Activated naive CD4-positive, alpha-beta T cell treated with anti-CD3 and anti-CD28 coated beads, Interleukin-2, amount 50 U/mL, for 24 hours (primary cell): Measurements from ENCODE around the gene OPA3.

ENCODE experiments used
- H3K27ac Mint-ChIP-seq: one replicate; pipeline ENCODE4 v1.8.0; 2021; ENCODE audit warnings: mild to moderate bottlenecking, mixed read lengths
- H3K27me3 Mint-ChIP-seq: one replicate; pipeline ENCODE4 v1.8.0; 2021; ENCODE audit warnings: mixed read lengths
- H3K36me3 Mint-ChIP-seq: one replicate; pipeline ENCODE4 v1.8.0; 2021; ENCODE audit warnings: mixed read lengths
- H3K4me1 Mint-ChIP-seq: one replicate; pipeline ENCODE4 v1.8.0; 2021; ENCODE audit warnings: mixed read lengths
- H3K4me3 Mint-ChIP-seq: one replicate; pipeline ENCODE4 v1.8.0; 2021; ENCODE audit warnings: mild to moderate bottlenecking, mixed read lengths
- H3K9me3 Mint-ChIP-seq: one replicate; pipeline ENCODE4 v1.8.0; 2021; ENCODE audit warnings: mixed read lengths

OPA3 gene

GRCh38 chr19:45607071-45608029, 22.7 kb upstream of the OPA3 start:
- peaks cover 14% of the 10 kb centered on the region for H3K36me3 Mint-ChIP-seq
- peaks cover 5% of the 10 kb centered on the region for H3K9me3 Mint-ChIP-seq
- H3K27ac Mint-ChIP-seq, result peak overlapping the region; percentile 77
- H3K4me1 Mint-ChIP-seq, result peaks cover 10% of the 10 kb centered on the region
- H3K4me3 Mint-ChIP-seq, result peak overlapping the region; percentile 30
- H3K27me3 Mint-ChIP-seq, result peaks cover 11% of the 10 kb centered on the region

- no peak within 1 kb of the TSS for H3K4me3 Mint-ChIP-seq
- peak within 1 kb of the TSS; percentile 4 for H3K27ac Mint-ChIP-seq
- H3K36me3 Mint-ChIP-seq, result no peaks in the 10 kb centered on the region
- H3K27me3 Mint-ChIP-seq, result peaks cover 49% of the 10 kb centered on the region
- no peaks in the 10 kb centered on the region for H3K9me3 Mint-ChIP-seq
- peaks cover 42% of the 10 kb centered on the region for H3K4me1 Mint-ChIP-seq
Observed at GRCh38 chr19:45601524-45602374, 17.1 kb upstream of the OPA3 start, which contains the start of gene GPR4. Gene GPR4, minus strand, starts transcription at chr19:45602212. Its CDS starts 10,346 bp downstream, at chr19:45591866.

- H3K9me3 Mint-ChIP-seq, result no peaks in the 10 kb centered on the region
- no peaks in the 10 kb centered on the region for H3K36me3 Mint-ChIP-seq
- H3K27me3 Mint-ChIP-seq, result peaks cover 55% of the 10 kb centered on the region
- peaks cover 42% of the 10 kb centered on the region for H3K4me1 Mint-ChIP-seq
- H3K4me3 Mint-ChIP-seq, result no peak overlapping the region
- H3K27ac Mint-ChIP-seq, result no peak overlapping the region
Observed at GRCh38 chr19:45601115-45601514, 16.5 kb upstream of the OPA3 start.

DNA sequence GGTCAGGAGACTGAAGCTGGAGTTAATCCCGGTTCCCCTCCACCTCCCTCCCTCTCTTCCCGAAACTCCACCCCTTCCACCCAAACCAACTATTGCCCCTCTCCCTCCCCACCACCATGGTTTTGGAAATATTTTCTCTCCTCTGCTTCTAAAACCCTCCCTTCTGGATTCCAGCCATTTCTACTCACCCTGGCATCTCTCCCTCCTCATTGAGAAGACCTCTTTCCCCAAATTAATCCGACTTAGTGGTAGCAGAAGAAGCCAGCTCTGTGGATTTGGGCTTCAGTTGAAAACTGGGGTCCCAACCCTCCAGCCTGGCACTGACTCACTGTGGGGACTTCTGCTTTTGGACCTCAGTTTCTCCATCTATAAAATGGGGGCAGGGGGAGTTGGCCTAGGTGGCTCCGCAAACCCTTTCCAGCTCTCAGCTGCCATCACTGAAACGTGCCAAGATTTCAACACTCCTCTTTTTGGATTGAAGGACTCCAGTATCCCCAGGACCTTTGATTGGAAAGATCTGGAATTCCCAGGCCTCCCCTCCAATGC, 15.8 kb upstream of the OPA3 start:
- no peaks in the 10 kb centered on the region for H3K9me3 Mint-ChIP-seq
- H3K27ac Mint-ChIP-seq, result peak overlapping the region; percentile 65
- H3K4me1 Mint-ChIP-seq, result peaks cover 42% of the 10 kb centered on the region
- no peak overlapping the region for H3K4me3 Mint-ChIP-seq
- peaks cover 55% of the 10 kb centered on the region for H3K27me3 Mint-ChIP-seq
- H3K36me3 Mint-ChIP-seq, result no peaks in the 10 kb centered on the region

GRCh38 chr19:45599286-45599685, 14.7 kb upstream of the OPA3 start:
- no peak overlapping the region for H3K4me3 Mint-ChIP-seq
- no peak overlapping the region for H3K27ac Mint-ChIP-seq
- H3K36me3 Mint-ChIP-seq, result no peaks in the 10 kb centered on the region
- H3K9me3 Mint-ChIP-seq, result no peaks in the 10 kb centered on the region
- peaks cover 42% of the 10 kb centered on the region for H3K4me1 Mint-ChIP-seq
- H3K27me3 Mint-ChIP-seq, result peaks cover 55% of the 10 kb centered on the region

DNA sequence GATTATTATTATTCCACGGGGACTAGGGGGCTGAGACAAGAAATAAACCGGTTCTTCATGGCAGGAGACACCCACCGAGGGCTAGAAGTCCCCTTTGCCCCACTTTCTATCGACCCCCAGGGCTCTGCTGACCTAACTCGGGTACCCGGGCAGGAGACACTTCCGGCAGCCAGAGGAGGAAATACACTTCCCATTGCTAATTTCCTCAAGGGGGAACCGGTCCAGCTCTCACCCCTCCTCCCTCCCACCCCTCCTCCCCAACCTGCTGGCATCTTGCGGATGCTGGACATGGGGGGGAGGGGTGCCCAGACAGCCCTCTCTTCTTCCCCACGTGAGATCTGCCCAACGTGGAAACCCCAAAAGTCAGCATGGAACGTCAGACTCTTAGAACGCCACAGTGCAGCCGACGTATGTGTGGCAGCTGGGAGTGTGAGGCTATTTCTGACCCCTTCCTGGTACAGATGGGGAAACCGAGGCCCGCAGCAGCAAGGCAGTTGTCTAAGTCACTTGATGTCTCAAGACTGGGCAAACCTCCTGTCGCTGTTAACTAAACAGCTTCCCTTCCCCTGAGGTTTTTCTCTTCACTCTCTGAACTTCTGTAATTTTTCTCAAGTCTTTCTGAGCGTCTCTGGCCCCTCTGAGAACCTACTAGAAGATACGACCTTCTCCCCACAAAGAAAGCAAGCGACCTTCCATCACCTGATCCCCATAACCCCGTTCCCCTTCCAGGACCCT, 13.8 kb upstream of the OPA3 start:
- Mint-ChIP-seq H3K4me3 (peak overlapping the region; percentile 71), H3K27me3 (peaks cover 54% of the 10 kb centered on the region), H3K9me3 (no peaks in the 10 kb centered on the region), H3K27ac (peak overlapping the region; percentile 46), H3K4me1 (peaks cover 42% of the 10 kb centered on the region), H3K36me3 (no peaks in the 10 kb centered on the region)

DNA sequence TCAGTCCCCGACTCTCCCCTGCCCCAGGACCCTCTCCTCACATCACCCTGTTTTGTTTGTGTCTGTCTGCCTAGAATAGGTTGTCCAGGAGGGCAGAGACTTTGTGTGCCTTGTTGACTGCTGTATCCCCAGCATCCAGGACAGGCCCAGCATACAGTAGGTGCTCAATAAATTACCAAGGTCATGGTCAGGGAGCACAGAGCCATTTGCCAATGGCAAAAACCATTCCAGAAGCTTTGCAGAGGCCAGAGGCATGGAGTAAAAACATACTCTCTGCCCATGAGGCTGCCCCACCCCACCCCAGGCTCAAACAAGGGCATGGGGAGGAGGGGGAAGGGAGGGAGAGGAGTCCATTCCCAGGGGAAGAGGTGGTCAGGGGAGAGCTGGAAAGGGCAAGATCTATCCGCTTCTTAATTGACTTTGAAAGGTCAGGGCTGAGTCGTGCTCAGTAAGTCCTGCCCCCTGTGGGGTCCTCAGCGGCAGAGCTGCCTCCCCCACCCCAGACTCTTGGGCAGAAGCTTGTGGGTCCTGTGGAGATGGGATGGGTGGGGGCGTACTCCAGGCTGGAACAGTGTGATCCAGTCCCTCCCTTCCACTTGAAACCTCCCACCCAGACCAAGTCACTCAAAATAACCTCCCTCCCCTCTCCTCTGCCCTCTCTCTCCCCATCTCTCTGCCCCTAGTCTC, 13.0 kb upstream of the OPA3 start:
- Mint-ChIP-seq H3K27ac (no peak overlapping the region), H3K4me1 (peaks cover 40% of the 10 kb centered on the region), H3K4me3 (peak overlapping the region; percentile 55), H3K27me3 (peaks cover 46% of the 10 kb centered on the region), H3K9me3 (no peaks in the 10 kb centered on the region), H3K36me3 (no peaks in the 10 kb centered on the region)

DNA sequence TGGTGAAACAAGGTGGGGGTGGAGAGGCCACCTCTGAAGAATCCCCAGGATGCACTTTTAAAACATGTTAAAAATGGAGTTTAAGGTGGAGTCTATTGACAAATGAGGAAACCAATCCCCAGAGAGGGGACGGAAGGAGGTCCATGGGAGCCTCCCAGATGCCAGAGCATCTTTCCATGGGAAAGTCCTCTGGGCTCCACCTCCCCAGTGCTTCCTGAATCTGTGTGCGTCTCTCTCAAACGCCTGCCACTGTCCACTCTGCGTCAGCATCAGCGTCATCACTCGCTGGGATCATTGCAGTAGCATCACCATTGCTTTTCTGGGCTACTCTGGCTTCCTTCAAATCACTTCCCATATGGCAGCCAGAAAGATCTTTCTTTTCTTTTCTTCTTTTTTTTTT, 11.2 kb upstream of the OPA3 start:
- Mint-ChIP-seq H3K4me1 (peaks cover 30% of the 10 kb centered on the region), H3K27me3 (peaks cover 41% of the 10 kb centered on the region), H3K27ac (no peak overlapping the region), H3K9me3 (no peaks in the 10 kb centered on the region), H3K36me3 (no peaks in the 10 kb centered on the region), H3K4me3 (no peak overlapping the region)

- Mint-ChIP-seq H3K4me3 (no peak overlapping the region), H3K36me3 (no peaks in the 10 kb centered on the region), H3K27me3 (peaks cover 35% of the 10 kb centered on the region), H3K9me3 (no peaks in the 10 kb centered on the region), H3K27ac (no peak overlapping the region), H3K4me1 (peaks cover 13% of the 10 kb centered on the region)
Observed at GRCh38 chr19:45593520-45593919, 8.9 kb upstream of the OPA3 start.

DNA sequence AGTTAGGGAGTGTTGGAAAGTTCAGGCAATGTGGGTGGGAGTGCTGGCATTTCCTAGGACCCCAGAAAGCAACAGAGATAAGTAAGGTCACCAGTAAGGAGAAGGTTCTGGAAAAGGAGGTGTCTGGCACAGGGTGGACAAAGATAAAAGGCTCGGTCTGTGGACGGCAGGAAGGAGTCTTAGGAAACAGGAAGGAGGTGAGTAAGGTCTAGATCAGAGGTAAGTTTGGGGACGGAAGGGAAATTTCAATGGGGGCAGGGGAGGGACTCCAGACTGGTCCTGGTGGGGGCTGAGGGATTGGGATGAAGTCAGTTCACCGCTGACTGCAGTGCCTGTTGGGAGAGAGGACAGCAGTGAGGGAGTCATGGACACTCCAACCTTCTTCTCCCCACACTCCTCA, 7.8 kb upstream of the OPA3 start:
- H3K36me3 Mint-ChIP-seq, result no peaks in the 10 kb centered on the region
- no peak overlapping the region for H3K27ac Mint-ChIP-seq
- H3K27me3 Mint-ChIP-seq, result peaks cover 26% of the 10 kb centered on the region
- no peak overlapping the region for H3K4me3 Mint-ChIP-seq
- H3K4me1 Mint-ChIP-seq, result peaks cover 5% of the 10 kb centered on the region
- H3K9me3 Mint-ChIP-seq, result no peaks in the 10 kb centered on the region

DNA sequence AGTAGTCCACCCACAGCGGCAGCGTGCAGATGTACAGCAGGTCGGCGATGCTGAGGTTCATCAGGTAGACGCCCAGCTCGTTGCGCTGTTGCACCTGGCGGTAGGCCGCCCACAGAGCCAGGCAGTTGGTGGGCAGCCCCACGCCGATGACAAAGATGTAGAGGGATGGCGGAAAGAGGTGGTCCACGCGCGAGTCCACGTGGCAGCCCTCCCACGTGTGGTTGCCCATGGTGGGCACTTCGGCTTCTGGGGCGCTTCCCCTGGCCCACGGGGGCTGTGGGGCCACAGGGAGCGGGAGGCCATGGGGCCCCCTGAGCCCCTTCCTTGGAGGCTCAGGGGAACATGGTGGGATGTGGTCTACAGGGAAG, 7.0 kb upstream of the OPA3 start:
- no peaks in the 10 kb centered on the region for H3K36me3 Mint-ChIP-seq
- H3K27ac Mint-ChIP-seq, result no peak overlapping the region
- H3K4me1 Mint-ChIP-seq, result peaks cover 5% of the 10 kb centered on the region
- H3K27me3 Mint-ChIP-seq, result peaks cover 21% of the 10 kb centered on the region
- no peaks in the 10 kb centered on the region for H3K9me3 Mint-ChIP-seq
- no peak overlapping the region for H3K4me3 Mint-ChIP-seq

GRCh38 chr19:45591004-45591637, 6.5 kb upstream of the OPA3 start:
- Mint-ChIP-seq H3K4me3 (no peak overlapping the region), H3K27me3 (peaks cover 17% of the 10 kb centered on the region), H3K36me3 (no peaks in the 10 kb centered on the region), H3K27ac (no peak overlapping the region), H3K9me3 (no peaks in the 10 kb centered on the region), H3K4me1 (peaks cover 5% of the 10 kb centered on the region)

DNA sequence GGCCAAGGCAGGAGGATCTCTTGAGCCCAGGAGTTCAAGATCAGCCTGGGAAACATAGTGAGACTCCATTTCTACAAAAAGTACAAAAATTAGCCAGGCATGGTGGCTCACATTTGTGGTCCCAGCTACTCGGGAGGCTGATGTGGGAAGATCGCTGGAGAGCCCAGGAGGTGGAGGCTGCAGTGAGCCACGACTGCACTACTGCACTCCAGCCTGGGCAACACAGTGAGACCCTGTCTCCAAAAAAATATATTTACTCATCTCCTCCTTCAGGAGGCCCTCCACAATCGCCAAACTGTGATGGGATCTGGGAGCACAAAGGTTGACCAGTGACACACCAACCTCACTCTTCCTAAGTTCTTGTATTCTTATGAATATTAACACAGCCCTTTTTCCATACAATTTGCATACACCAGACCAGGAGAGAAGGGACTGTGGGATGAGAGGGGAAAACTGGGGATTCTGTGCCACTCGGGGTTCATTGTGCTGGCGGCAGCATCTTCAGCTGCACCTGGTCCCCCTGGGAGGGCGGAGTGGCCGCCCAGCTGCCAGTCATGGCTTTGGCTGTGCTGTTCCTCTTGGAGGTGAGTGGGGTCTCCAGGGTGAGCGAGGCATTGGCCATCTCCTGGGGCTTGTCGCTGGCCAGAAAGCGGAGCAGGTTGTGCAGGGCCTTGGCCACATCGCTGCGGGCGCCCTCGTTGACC, 5.8 kb upstream of the OPA3 start:
- H3K4me1 Mint-ChIP-seq, result peaks cover 5% of the 10 kb centered on the region
- peaks cover 17% of the 10 kb centered on the region for H3K27me3 Mint-ChIP-seq
- H3K27ac Mint-ChIP-seq, result no peak overlapping the region
- no peaks in the 10 kb centered on the region for H3K9me3 Mint-ChIP-seq
- no peaks in the 10 kb centered on the region for H3K36me3 Mint-ChIP-seq
- no peak overlapping the region for H3K4me3 Mint-ChIP-seq

GRCh38 chr19:45589768-45590167, 5.2 kb upstream of the OPA3 start:
- Mint-ChIP-seq H3K27ac (no peak overlapping the region), H3K27me3 (peaks cover 17% of the 10 kb centered on the region), H3K9me3 (no peaks in the 10 kb centered on the region)

More at GRCh38 chr19:45589768-45590167, 5.2 kb upstream of the OPA3 start:
- Mint-ChIP-seq H3K4me1 (peaks cover 11% of the 10 kb centered on the region), H3K36me3 (no peaks in the 10 kb centered on the region), H3K4me3 (no peak overlapping the region)
